Activated CD4-positive, alpha-beta T cell treated with anti-CD3 and anti-CD28 coated beads, Interleukin-10, Interleukin-2, amounts not matched to agents 100 ng/mL and 50 ng/mL, durations not matched to agents 16 hours and 8 hours (primary cell): Measurements from ENCODE around the gene COMMD10.
A peak's percentile ranks its signal among the peaks of the same experiment; 100 is the strongest.
"Not testable (repeated sequence)": the region's sequence is repeated elsewhere in the genome, so short reads cannot be mapped to it uniquely, and the experiment has no call there.

Experiments used
- DNase-seq: peaks from one replicate; pipeline ENCODE4 v3.0.0-alpha.2; 2020

Gene COMMD10

GRCh38 chr5:116098998-116099397 lies 14.2 kb downstream of the COMMD10 start:
- no peak for DNase-seq

GRCh38 chr5:116104941-116105340 lies 20.1 kb downstream of the COMMD10 start:
- not testable (repeated sequence) for DNase-seq

- DNase-seq, result no peak
Measured at GRCh38 chr5:116115163-116115562, 30.3 kb downstream of the COMMD10 start.

GRCh38 chr5:116130471-116130870 lies 45.6 kb downstream of the COMMD10 start:
- no peak for DNase-seq

GRCh38 chr5:116130976-116131375 lies 46.2 kb downstream of the COMMD10 start:
- DNase-seq, result no peak

GRCh38 chr5:116133281-116133680 lies 48.5 kb downstream of the COMMD10 start:
- DNase-seq, result no peak

DNA sequence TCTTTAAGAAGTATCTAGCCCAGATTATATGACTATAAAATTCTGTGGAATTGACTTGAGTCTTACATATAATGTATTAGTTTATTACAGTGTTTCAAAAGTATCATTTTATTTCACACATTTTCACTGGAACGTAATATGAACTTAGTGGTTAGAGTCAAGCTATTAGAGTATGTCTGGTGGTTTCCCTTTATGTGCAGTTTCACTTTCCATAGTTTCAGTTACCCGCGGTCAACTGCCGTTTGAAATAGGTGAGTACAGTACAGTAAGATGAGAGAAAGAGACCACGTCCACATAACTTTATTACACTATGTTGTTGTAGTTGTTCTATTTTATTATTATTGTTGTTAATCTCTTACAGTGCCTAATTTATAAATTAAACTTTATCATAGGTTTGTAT lies 50.5 kb downstream of the COMMD10 start:
- DNase-seq, result peak; percentile 63

DNA sequence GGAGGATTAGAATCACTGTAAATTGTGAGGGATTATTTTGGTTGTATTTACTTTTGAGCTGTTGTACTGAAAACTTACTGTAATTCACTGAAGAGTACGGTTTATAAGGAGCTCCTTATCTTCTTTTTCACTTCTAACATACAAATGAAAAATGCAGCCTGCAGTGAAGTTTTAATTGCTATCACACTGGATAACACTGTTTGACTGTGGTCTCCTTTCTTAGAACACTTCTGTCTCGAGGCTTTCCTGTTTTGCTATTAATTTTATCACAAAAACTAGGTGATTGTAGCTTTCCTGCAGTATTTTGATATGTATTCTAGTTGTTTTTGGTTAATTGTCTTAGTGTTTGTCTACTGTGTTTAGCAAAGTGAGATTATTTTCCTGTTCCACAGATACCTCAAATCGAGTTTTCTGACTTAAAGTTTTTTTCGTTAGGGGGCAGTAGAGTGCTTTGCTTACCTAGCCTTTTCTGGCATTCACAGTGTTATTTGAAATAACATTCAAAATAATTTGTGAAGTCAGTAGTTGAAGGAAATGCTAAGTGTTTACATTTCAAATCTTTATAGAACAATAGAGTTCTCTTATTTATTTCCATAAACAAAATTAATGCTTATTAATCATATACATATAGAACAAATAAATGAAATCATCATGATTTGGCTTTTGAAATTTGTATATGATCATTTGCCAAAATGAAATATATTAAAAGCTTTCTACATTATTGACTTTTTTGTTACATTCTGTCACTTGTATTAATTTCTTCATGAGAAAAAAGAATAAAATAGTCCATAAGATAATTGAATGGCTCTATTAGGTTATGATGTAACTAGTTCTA lies 52.9 kb downstream of the COMMD10 start:
- peak; percentile 52 for DNase-seq

- DNase-seq, result no peak
Measured at GRCh38 chr5:116142495-116142894, 57.7 kb downstream of the COMMD10 start.

DNA sequence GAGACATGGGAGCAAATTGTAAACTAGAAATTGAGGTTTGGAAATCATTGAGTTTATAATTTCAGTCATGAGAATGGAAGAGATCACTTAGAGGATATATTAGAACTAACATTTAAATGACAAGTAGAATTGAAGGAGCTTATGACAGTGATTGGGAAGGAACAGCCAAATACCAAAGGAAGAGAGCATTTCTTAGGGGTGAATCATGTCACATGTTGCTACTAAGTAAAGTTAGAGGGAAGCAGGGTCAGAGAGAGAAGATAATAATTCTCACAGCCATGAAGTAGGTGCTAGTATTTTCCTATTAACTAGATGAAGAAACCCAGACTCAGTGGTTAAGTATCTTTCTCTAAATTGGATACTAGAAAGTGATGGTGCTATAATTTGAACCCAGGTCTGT lies 59.3 kb downstream of the COMMD10 start:
- no peak for DNase-seq

- no peak for DNase-seq
Measured at GRCh38 chr5:116144991-116145390, 60.2 kb downstream of the COMMD10 start.

DNA sequence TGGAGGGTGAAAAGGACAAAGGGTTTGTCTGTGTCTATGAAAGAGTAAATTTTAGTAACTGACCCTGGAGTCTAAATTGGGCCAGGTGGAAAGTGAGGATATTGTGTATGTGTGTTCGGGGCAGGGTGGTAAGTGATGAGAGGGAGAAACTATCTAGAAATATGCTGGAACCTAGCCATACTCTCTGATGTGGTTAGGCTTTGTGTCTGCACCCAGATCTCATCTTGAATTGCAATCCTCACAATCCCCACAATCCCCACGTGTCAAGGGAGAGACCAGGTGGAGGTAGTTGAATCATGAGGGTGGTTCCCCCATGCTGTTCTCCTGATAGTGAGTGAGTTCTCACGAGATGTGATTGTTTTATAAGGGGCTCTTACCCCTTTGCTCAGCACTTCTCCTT lies 60.6 kb downstream of the COMMD10 start:
- peak; percentile 1 for DNase-seq

GRCh38 chr5:116152169-116152568 lies 67.3 kb downstream of the COMMD10 start:
- DNase-seq, result no peak

DNA sequence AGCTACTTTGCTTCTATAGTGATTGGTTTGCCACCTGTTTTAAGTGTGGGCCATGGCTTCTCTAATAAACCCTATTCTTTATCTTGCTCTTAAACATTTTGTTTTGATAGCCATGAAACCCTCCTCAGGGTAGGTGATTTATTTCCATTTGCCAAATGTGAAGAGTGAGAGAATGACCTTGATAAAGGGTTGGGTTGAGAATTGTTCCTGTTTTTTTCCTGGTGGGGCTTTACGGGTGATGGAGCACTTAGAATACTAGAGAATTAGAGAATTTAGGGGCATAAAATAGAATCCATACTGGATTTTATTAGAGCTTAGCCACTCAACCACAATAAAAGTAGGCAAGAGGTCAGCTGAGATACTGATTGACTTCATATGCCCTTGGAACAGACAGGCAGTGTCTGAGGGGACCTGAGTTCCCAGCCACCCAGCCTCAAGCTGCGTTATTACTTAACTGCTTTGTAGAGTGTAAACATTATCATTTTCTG lies 68.9 kb downstream of the COMMD10 start:
- no peak for DNase-seq

- no peak for DNase-seq
Measured at GRCh38 chr5:116154252-116154651, 69.4 kb downstream of the COMMD10 start.

GRCh38 chr5:116154931-116155330 lies 70.1 kb downstream of the COMMD10 start:
- no peak for DNase-seq

- DNase-seq, result no peak
Measured at GRCh38 chr5:116157902-116158301, 73.1 kb downstream of the COMMD10 start.

GRCh38 chr5:116159006-116159405 lies 74.2 kb downstream of the COMMD10 start:
- DNase-seq, result no peak

GRCh38 chr5:116174111-116174510 lies 89.3 kb downstream of the COMMD10 start:
- no peak for DNase-seq

DNA sequence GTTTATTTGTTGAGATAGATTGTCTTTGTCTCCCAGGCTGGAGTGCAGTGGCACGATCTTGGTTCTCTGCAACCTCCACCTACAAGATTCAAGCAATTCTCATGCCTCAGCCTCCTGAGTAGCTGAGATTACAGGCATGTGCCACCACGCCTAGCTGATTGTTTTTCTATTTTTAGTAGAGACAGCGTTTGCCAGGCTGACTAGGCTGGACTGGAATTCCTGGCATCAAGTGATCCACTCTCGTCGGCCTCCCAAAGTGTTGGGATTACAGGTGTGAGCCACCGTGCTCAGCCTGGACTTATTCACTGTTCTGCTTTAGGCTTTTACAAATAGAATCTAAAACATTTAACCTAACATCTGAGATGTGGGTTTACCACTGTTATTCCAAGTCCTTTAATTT lies 91.3 kb downstream of the COMMD10 start:
- DNase-seq, result no peak

DNA sequence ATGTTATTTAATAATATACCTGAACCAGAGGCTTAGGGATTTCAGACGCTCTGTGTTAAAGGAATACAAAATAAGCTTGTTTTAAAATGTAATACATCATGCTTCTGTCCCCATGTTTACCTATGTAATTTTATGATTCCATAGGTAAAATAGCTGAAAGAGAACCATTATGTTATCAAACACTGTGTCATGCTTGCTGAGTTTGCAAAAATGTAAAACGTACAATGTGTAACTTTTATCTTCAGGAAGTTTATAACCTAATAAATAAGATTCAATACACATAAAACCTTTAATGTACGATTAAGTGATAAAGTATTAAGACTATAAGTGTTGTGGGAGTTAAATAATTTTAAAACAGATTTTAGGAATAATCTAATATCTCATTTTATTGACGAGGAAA lies 94.1 kb downstream of the COMMD10 start:
- DNase-seq, result no peak

DNA sequence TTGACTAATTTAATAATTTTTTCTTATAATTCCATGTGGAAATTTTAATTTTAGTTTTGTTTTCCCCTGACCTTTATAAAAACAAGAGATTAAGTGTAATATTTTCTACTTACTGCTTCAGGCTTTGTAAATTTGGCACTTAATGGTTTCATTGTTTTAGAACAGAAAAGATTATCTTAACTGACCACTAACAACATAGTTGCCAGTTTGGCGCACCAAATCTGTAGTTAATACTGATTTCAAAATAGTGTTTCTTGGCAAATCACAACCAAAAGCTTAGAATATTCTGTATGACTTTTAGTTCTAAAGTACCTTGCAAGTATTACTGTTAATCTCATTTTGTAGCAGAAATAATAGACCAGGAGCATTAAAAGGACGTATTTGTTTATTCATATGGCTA lies 124.3 kb downstream of the COMMD10 start:
- DNase-seq, result no peak

GRCh38 chr5:116212225-116212624 lies 127.4 kb downstream of the COMMD10 start:
- no peak for DNase-seq

DNA sequence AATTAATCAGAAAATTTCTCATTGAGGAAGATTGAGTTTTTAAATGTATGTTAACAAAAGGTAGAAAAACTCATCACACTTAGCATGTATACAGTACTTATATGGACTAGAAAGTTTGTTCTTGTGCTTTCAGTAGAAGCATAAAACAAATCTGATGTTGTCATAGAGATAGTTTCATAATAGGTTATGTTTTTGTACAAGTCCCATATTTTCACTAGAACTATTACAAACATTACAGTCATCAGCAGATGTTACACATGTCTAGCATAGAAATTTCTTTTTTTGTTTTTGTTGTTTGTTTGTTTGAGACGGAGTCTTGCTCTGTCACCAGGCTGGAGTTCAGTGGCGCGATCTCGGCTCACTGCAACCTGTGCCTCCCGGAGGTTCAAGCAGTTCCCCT lies 131.4 kb downstream of the COMMD10 start:
- DNase-seq, result no peak
